SIG-M5 (cell line): ENCODE results near the gene WBP4.

Experiments
- DNase-seq: peaks from one replicate; lab custom pipeline; 2025; lab: John Stamatoyannopoulos, UW

The WBP4 gene

GRCh38 chr13:41049480-41050440 is 11.5 kb upstream of the WBP4 start:
- peak; percentile 49 for DNase-seq

GRCh38 chr13:41052441-41052840 is 8.9 kb upstream of the WBP4 start:
- DNase-seq = no peak

GRCh38 chr13:41053384-41053826 is 7.9 kb upstream of the WBP4 start:
- peak; percentile 28 for DNase-seq

GRCh38 chr13:41054212-41054877 is 7.0 kb upstream of the WBP4 start:
- no peak for DNase-seq

- DNase-seq = no peak
Observed at GRCh38 chr13:41054919-41055619, 6.2 kb upstream of the WBP4 start.

- no peak for DNase-seq
Observed at GRCh38 chr13:41056194-41056593, 5.1 kb upstream of the WBP4 start.

GRCh38 chr13:41056826-41057711 is 4.2 kb upstream of the WBP4 start:
- DNase-seq = no peak

- DNase-seq = no peak
Observed at GRCh38 chr13:41058295-41059070, 2.8 kb upstream of the WBP4 start.

- no peak for DNase-seq
Observed at GRCh38 chr13:41059456-41060081, 1.7 kb upstream of the WBP4 start.

GRCh38 chr13:41060082-41060723 is 1.1 kb upstream of the WBP4 start:
- DNase-seq = peak; percentile 43

GRCh38 chr13:41060724-41061074 is 610 bp upstream of the WBP4 start:
- no peak for DNase-seq

GRCh38 chr13:41061914-41062837 is 867 bp downstream of the WBP4 start:
- peak; percentile 56 for DNase-seq

- no peak for DNase-seq
Observed at GRCh38 chr13:41064493-41064892, 3.2 kb downstream of the WBP4 start.

GRCh38 chr13:41065078-41065477 is 3.8 kb downstream of the WBP4 start:
- no peak for DNase-seq

GRCh38 chr13:41074523-41074922 is 13.2 kb downstream of the WBP4 start:
- no peak for DNase-seq

- no peak for DNase-seq
Observed at GRCh38 chr13:41075034-41075433, 13.7 kb downstream of the WBP4 start.

GRCh38 chr13:41075485-41075884 is 14.2 kb downstream of the WBP4 start:
- DNase-seq = no peak

GRCh38 chr13:41077475-41077874 is 16.2 kb downstream of the WBP4 start:
- no peak for DNase-seq

- no peak for DNase-seq
Observed at GRCh38 chr13:41079725-41080124, 18.4 kb downstream of the WBP4 start.
